ENCODE data around the gene OTUD7B.

OTUD7B gene

GRCh38 chr1:149903836-149904491 lies 106.6 kb downstream of the OTUD7B start:
- H3K36me3 ChIP-seq (ENCODE audit: control insufficient read depth in 2 of 2, insufficient read depth in 1 of 2, low read length in 2 of 2) = peaks cover 0 to 56% of the 10 kb centered on the region in 2 experiments; a peak in 2 of 3 replicates
- H3K27ac ChIP-seq (ENCODE audit: extremely low read depth, low read depth, low read length) = no peak overlapping the region
- H3K4me1 ChIP-seq (ENCODE audit: control insufficient read depth, insufficient read depth, low read length) = no peaks in the 10 kb centered on the region
- ChIA-PET POLR2A (interaction anchor here (1.4 to 1.9 kb wide), 2 partner anchors 12 to 17 kb away, joined by 3 to 6 read pairs; a partner anchor contains a TSS), CTCF (no interaction called here)
- TF ChIP-seq MYNN (tag by site-specific recombination; IDR thresholded peaks at IDR 0.05; ENCODE audit: borderline replicate concordance) (no peak), GLIS1 (tag by site-specific recombination; IDR thresholded peaks at IDR 0.05) (0 out of 2 replicates have a peak, but pooled peaks have one; percentile 25), ZBTB17 (tag by site-specific recombination; IDR thresholded peaks at IDR 0.05) (0 out of 2 replicates have a peak, but pooled peaks have one; percentile 15), ZNF398 (tag by site-specific recombination; IDR thresholded peaks at IDR 0.05) (peak; percentile 83)
- H3K4me3 ChIP-seq (ENCODE audit: low read depth, low read length) = no peak overlapping the region
- H3K9me3 ChIP-seq (ENCODE audit: control insufficient read depth, insufficient read depth, low read depth, low read length) = no peaks in the 10 kb centered on the region

GRCh38 chr1:149899460-149900284 lies 110.9 kb downstream of the OTUD7B start, which contains the start of gene BOLA1:
BOLA1 (plus strand) TSS chr1:149899568; CDS start chr1:149900060, 492 bp downstream.
- CTCF ChIA-PET = interaction anchor here (0.6 kb wide), 1 partner anchor 1117 kb away, joined by 4 read pairs; no protein-coding TSS in a partner anchor
- TF ChIP-seq ZFHX2 (tag by site-specific recombination; conservative IDR thresholded peaks at IDR 0.05) = peak; percentile 28; the same call in 1 of the 2 replicates
- TF ChIP-seq ZBTB6 (tag by site-specific recombination; IDR thresholded peaks at IDR 0.05) = peak; percentile 71
- TF ChIP-seq ZNF274 (IDR thresholded peaks at IDR 0.05; ENCODE audit: low read length) = no peak
- TF ChIP-seq ZNF274 (tag by site-specific recombination; IDR thresholded peaks at IDR 0.05; ENCODE audit: borderline replicate concordance) = no peak
- TF ChIP-seq ZNF324 (tag by site-specific recombination; IDR thresholded peaks at IDR 0.05) = peak; percentile 76; the same call in 1 of the 2 replicates
- TF ChIP-seq PRDM10 (tag by site-specific recombination; IDR thresholded peaks at IDR 0.05) = peak; percentile 86
- 0 out of 2 replicates have a peak, but pooled peaks have one; percentile 19 for TF ChIP-seq ZBTB48 (tag by site-specific recombination; IDR thresholded peaks at IDR 0.05)
- peak; percentile 40; the same call in 1 of the 2 replicates for TF ChIP-seq ZSCAN30 (tag by site-specific recombination; IDR thresholded peaks at IDR 0.05)
- TF ChIP-seq ZNF362 (tag by site-specific recombination; IDR thresholded peaks at IDR 0.05) = no peak
- TF ChIP-seq ZXDB (tag by site-specific recombination; IDR thresholded peaks at IDR 0.05) = peak; percentile 98
- TF ChIP-seq ZNF843 (tag by site-specific recombination; IDR thresholded peaks at IDR 0.05) = peak; percentile 46; the same call in 1 of the 2 replicates
- TF ChIP-seq ZNF555 (tag by site-specific recombination; conservative IDR thresholded peaks at IDR 0.05) = no peak
- no peak for TF ChIP-seq ZNF510 (tag by site-specific recombination; IDR thresholded peaks at IDR 0.05; ENCODE audit: insufficient replicate concordance)
- no peak for TF ChIP-seq ZNF112 (tag by site-specific recombination; IDR thresholded peaks at IDR 0.05)
- TF ChIP-seq PRDM6 (tag by site-specific recombination; IDR thresholded peaks at IDR 0.05) = no peak
- TF ChIP-seq ZNF596 (tag by site-specific recombination; IDR thresholded peaks at IDR 0.05) = no peak

More at GRCh38 chr1:149899460-149900284, 110.9 kb downstream of the OTUD7B start, which contains the start of gene BOLA1:
- POLR2A ChIA-PET = interaction anchor here (0.5 to 1.3 kb wide), 2 partner anchors 12 to 40 kb away, joined by 3 to 10 read pairs; a partner anchor contains a TSS
- Histone ChIP-seq H3K9me3 (ENCODE audit: control insufficient read depth, insufficient read depth, low read depth, low read length) (no peaks in the 10 kb centered on the region), H3K4me3 (ENCODE audit: low read depth, low read length) (peak within 1 kb of the TSS; percentile 49), H3K27ac (ENCODE audit: extremely low read depth, low read depth, low read length) (peak within 1 kb of the TSS; percentile 44; the same call in 1 of the 2 replicates), H3K4me1 (ENCODE audit: control insufficient read depth, insufficient read depth, low read length) (no peaks in the 10 kb centered on the region), H3K36me3 (ENCODE audit: control insufficient read depth in 2 of 2, insufficient read depth in 1 of 2, low read length in 2 of 2) (peaks cover 0 to 19% of the 10 kb centered on the region in 2 experiments; a peak in 2 of 3 replicates)
